IPS-15b (cell line): Measurements from ENCODE around the gene PTTG2.
"Not testable (repeated sequence)": the region's sequence is repeated elsewhere in the genome, so short reads cannot be mapped to it uniquely, and the experiment has no call there.

Experiments
- H3K27me3 ChIP-seq: one replicate; pipeline ENCODE4 v1.6.1; 2013; ENCODE audit warnings: low read length; ENCODE audit not compliant: control insufficient read depth, insufficient read depth
- H3K36me3 ChIP-seq: one replicate; pipeline ENCODE4 v1.6.1; 2013; ENCODE audit warnings: low read length; ENCODE audit not compliant: control insufficient read depth, insufficient read depth
- H3K4me1 ChIP-seq: one replicate; pipeline ENCODE4 v1.6.1; 2013; ENCODE audit warnings: mild to moderate bottlenecking, low read length; ENCODE audit not compliant: control insufficient read depth, insufficient read depth
- H3K4me3 ChIP-seq: one replicate; pipeline ENCODE4 v1.5.1; 2013; ENCODE audit warnings: low read depth, low read length
- H3K9ac ChIP-seq: one replicate; pipeline ENCODE4 v1.6.1; 2013; ENCODE audit warnings: low read depth, mild to moderate bottlenecking, low read length
- H3K9me3 ChIP-seq: one replicate; pipeline ENCODE4 v1.6.1; 2013; ENCODE audit warnings: mild to moderate bottlenecking, low read length; ENCODE audit not compliant: control insufficient read depth, insufficient read depth

Gene PTTG2

GRCh38 chr4:37960098-37960497 is at the start of gene PTTG2:
TSS of gene PTTG2 (plus strand) at chr4:37960398. CDS start at chr4:37960435, 37 bp downstream.
- no peaks in the 10 kb centered on the region for H3K27me3 ChIP-seq
- no peak within 1 kb of the TSS for H3K4me3 ChIP-seq
- H3K4me1 ChIP-seq, result no peaks in the 10 kb centered on the region
- no peaks in the 10 kb centered on the region for H3K9me3 ChIP-seq
- H3K9ac ChIP-seq, result no peak within 1 kb of the TSS
- no peaks in the 10 kb centered on the region for H3K36me3 ChIP-seq

DNA sequence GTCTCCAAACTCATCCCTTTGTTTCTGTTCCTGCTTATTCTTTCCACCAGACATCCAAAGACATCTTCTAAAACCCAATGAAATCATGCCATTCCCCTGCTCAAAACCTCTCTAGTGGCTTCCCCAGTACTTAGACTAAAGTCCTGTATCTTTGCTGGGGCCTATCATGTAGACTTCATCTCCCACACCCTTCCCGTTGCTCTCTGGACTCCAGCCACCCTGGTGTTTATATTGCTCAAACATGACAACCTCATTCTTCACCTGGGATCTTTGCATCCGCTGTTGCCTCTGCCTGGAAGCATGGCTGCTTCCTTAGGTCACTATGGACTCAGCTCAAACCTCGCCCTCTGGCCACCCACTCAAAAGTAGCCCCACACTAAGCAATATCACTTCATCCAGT is 45.7 kb upstream of the PTTG2 start:
- H3K9me3 ChIP-seq, result no peaks in the 10 kb centered on the region
- no peaks in the 10 kb centered on the region for H3K27me3 ChIP-seq
- H3K4me3 ChIP-seq, result no peak overlapping the region
- H3K4me1 ChIP-seq, result peaks cover under 1% of the 10 kb centered on the region
- no peaks in the 10 kb centered on the region for H3K36me3 ChIP-seq
- no peak overlapping the region for H3K9ac ChIP-seq

GRCh38 chr4:37917388-37917787 is 42.8 kb upstream of the PTTG2 start:
- Histone ChIP-seq H3K4me1 (no peaks in the 10 kb centered on the region), H3K9me3 (no peaks in the 10 kb centered on the region), H3K9ac (no peak overlapping the region), H3K4me3 (no peak overlapping the region), H3K27me3 (no peaks in the 10 kb centered on the region), H3K36me3 (no peaks in the 10 kb centered on the region)

GRCh38 chr4:37918653-37919052 is 41.5 kb upstream of the PTTG2 start:
- Histone ChIP-seq H3K4me3 (no peak overlapping the region), H3K9ac (no peak overlapping the region), H3K27me3 (no peaks in the 10 kb centered on the region), H3K36me3 (no peaks in the 10 kb centered on the region), H3K9me3 (no peaks in the 10 kb centered on the region), H3K4me1 (no peaks in the 10 kb centered on the region)

DNA sequence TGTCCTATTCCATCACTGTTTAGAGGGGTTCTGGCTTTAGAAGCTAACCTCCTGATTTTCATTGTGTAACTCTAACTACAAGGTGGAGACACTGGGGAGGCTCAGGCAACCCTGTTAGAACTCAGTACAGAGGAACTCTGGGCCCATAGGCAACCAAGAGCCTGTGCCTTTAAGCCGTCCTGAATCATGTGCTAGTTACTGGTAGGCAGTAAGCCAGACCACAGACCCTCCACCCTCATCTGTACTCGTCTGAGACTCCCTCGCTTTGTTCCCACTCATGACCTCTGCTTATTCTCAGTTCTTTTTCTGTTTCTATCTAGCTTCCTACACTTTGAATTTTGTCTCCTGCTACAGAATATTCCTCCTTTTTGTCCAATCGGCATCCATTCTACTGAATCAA is 37.9 kb upstream of the PTTG2 start:
- H3K36me3 ChIP-seq, result no peaks in the 10 kb centered on the region
- no peaks in the 10 kb centered on the region for H3K9me3 ChIP-seq
- H3K4me1 ChIP-seq, result no peaks in the 10 kb centered on the region
- no peaks in the 10 kb centered on the region for H3K27me3 ChIP-seq
- H3K9ac ChIP-seq, result no peak overlapping the region
- H3K4me3 ChIP-seq, result no peak overlapping the region

DNA sequence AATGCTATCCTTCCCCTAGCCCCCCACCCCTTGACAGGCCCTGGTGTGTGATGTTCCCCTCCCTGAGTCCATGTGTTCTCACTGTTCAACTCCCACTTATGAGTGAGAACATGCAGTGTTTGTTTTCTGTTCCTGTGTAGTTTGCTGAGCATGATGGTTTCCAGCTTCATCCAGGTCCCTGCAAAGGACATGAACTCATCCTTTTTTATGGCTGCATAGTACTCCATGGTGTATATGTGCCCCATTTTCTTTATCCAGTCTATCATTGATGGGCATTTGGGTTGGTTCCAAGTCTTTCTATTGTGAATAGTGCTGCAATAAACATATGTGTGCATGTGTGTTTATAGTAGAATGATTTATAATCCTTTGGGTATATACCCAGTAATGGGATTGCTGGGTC is 37.1 kb upstream of the PTTG2 start:
- H3K9ac ChIP-seq, H3K9me3 ChIP-seq, H3K27me3 ChIP-seq, H3K36me3 ChIP-seq, H3K4me3 ChIP-seq, H3K4me1 ChIP-seq: not testable (repeated sequence)

DNA sequence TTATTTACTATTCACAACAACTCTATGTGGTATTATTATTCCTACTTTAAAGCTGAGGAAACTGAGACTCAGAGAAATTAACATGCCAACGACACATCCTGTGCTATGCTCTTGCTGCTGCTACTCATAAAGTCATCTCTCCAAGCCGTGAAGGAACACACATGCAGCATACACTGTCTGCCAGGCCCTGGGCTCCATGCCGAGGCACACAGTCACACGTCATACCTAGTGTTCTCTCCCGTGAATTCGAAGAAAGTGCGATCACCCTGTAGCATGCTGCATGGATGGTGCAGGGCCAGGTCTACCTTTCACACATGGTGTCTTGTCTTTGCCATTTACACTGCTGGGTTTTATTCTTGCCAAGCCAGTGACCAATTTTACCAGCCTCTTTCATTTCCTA is 35.3 kb upstream of the PTTG2 start:
- H3K27me3 ChIP-seq, result no peaks in the 10 kb centered on the region
- no peaks in the 10 kb centered on the region for H3K4me1 ChIP-seq
- no peak overlapping the region for H3K9ac ChIP-seq
- H3K4me3 ChIP-seq, result no peak overlapping the region
- H3K36me3 ChIP-seq, result no peaks in the 10 kb centered on the region
- H3K9me3 ChIP-seq, result no peaks in the 10 kb centered on the region

GRCh38 chr4:37927434-37927833 is 32.8 kb upstream of the PTTG2 start:
- no peaks in the 10 kb centered on the region for H3K27me3 ChIP-seq
- no peak overlapping the region for H3K4me3 ChIP-seq
- no peak overlapping the region for H3K9ac ChIP-seq
- H3K36me3 ChIP-seq, result no peaks in the 10 kb centered on the region
- H3K9me3 ChIP-seq, result no peaks in the 10 kb centered on the region
- no peaks in the 10 kb centered on the region for H3K4me1 ChIP-seq

DNA sequence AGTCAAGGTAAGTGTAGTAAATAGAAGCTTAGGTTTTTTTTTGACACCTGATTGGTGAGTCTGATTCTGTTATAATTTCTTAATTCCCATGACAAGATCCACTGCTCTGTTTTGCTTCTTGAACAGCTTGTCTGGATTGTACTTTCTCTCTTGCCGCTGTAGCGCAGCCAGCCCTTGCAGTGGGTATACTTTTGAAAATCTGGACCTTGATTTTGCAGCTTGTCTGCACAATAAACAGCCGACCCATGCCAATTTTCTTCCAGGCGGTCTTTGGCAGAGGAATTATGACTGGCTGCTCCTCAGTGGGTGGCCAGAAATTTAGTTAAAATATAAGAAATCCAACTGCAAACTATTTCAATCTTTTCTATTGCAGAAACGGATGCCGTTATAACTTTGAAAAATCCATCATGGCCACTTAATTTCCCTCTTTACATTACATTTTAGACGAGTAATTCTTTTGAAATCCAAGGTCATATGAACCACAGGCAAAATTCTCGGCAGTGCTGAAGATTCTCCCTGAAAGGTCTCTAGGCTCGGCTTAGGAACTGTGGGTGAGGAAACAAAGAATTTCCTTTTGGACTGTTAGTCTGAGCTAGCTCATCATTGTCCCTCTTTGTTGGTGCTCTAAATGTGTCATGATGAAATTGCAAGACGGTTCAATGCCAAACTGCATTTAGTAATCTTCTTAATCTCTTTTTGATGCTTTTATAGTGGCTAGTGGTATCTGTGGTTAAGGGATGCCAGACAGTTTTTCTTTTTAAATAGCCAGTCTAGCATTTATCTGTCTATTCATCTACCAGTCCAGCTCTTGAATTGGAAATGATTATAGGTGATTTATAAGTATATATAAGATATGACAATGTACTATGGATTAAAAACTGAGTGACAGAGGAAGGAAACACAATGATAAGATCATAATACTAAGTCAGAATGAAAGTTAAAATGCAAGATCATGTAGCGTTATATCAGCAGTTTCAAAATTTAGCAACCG is 31.5 kb upstream of the PTTG2 start:
- Histone ChIP-seq H3K9ac (no peak overlapping the region), H3K9me3 (no peaks in the 10 kb centered on the region), H3K27me3 (no peaks in the 10 kb centered on the region), H3K36me3 (no peaks in the 10 kb centered on the region), H3K4me1 (no peaks in the 10 kb centered on the region), H3K4me3 (no peak overlapping the region)

DNA sequence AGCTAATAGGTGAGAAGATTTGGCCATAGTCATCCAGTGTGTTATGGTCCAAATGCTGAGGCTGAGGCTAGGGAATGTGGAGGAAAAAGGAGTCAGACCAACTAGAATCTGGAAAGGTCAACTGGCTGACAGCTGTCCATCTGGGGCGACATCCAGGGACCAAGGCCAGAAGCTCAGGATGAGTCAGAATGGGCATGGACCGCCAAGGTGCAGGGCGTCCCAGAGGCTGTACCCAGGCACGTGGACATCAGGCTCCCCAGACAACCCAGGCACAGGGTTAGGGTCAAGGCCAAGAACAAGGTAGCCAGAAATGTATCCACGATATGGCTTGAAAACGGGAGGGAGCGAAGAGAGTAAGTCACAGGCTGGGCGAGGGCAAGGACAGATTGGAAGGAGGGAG is 26.1 kb upstream of the PTTG2 start:
- Histone ChIP-seq H3K4me3 (no peak overlapping the region), H3K9me3 (no peaks in the 10 kb centered on the region), H3K27me3 (no peaks in the 10 kb centered on the region), H3K9ac (no peak overlapping the region), H3K4me1 (no peaks in the 10 kb centered on the region), H3K36me3 (no peaks in the 10 kb centered on the region)

GRCh38 chr4:37934609-37935008 is 25.6 kb upstream of the PTTG2 start:
- no peaks in the 10 kb centered on the region for H3K9me3 ChIP-seq
- H3K4me1 ChIP-seq, result no peaks in the 10 kb centered on the region
- no peak overlapping the region for H3K9ac ChIP-seq
- H3K4me3 ChIP-seq, result no peak overlapping the region
- no peaks in the 10 kb centered on the region for H3K27me3 ChIP-seq
- no peaks in the 10 kb centered on the region for H3K36me3 ChIP-seq

DNA sequence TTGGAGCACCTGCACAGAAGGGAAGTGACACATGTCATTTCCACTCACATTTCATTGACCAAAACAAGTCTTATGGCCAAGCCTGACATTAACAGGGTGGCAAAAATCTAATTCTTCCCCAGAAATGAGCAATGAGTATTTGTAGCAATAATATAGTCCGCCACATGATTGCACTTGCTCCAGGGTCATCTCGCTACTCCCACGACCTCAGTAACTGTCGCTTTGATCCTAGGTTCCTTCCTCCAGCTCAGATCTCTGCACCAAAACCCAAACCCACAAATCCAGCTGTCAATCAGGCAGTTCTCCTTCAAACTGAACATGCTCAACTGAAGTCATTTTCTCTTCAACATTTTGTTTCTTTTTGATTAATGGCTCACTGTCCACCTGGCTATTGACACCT is 25.2 kb upstream of the PTTG2 start:
- no peaks in the 10 kb centered on the region for H3K4me1 ChIP-seq
- H3K4me3 ChIP-seq, result no peak overlapping the region
- no peaks in the 10 kb centered on the region for H3K36me3 ChIP-seq
- H3K9me3 ChIP-seq, result no peaks in the 10 kb centered on the region
- no peaks in the 10 kb centered on the region for H3K27me3 ChIP-seq
- no peak overlapping the region for H3K9ac ChIP-seq
